Mesodermal cell (in vitro differentiated cells): ENCODE measurements around the gene FHIT. TPM values are rescaled to one million over a fixed set of nuclear protein-coding genes. Genes with fewer than 3 reads are reported as not detected.
A peak's percentile ranks its signal among the peaks of the same experiment; 100 is the strongest.

Experiments used
- H3K27ac ChIP-seq: 2 replicates; pipeline ENCODE4 v1.7.0; 2013; ENCODE audit warnings: mild to moderate bottlenecking, low read depth, low read length, moderate library complexity; ENCODE audit not compliant: severe bottlenecking
- H3K36me3 ChIP-seq: 2 replicates; pipeline ENCODE4 v1.7.1; 2013; ENCODE audit warnings: mild to moderate bottlenecking, low read length, moderate library complexity; ENCODE audit not compliant: control insufficient read depth, insufficient read depth
- H3K4me1 ChIP-seq: one replicate; pipeline ENCODE4 v1.7.1; 2013; ENCODE audit warnings: mild to moderate bottlenecking, low read length; ENCODE audit not compliant: insufficient read depth, control insufficient read depth, poor library complexity, severe bottlenecking
- H3K4me3 ChIP-seq: 2 replicates; pipeline ENCODE4 v1.7.0; 2013; ENCODE audit warnings: low read length, control low read depth, mild to moderate bottlenecking; ENCODE audit not compliant: insufficient read depth, poor library complexity, severe bottlenecking; ENCODE audit errors: extremely low read depth
- H3K9me3 ChIP-seq: 2 replicates; pipeline ENCODE4 v1.7.1; 2013; ENCODE audit warnings: mild to moderate bottlenecking, low read length, moderate library complexity; ENCODE audit not compliant: control insufficient read depth
- WGBS, 2 experiments: methylation state at CpG; one replicate each; pipeline ENCODE4 v1.1.5; 2013; ENCODE audit warnings: missing lambda C conversion rate in 2 of 2; ENCODE audit not compliant: insufficient coverage in 2 of 2; 5-methylcytosine and 5-hydroxymethylcytosine counted together
- polyA plus RNA-seq, 2 experiments: library from polyadenylated mRNA; stranded (reverse); fragments of 50-300 nt; gene quantifications; one replicate each; pipeline ENCODE4 v1.2.3, GENCODE V29; 2013

FHIT gene
- 2.6 TPM for polyA plus RNA-seq (2013, experiment 1 of 2)
- polyA plus RNA-seq (2013, experiment 2 of 2): 2.3 TPM

DNA sequence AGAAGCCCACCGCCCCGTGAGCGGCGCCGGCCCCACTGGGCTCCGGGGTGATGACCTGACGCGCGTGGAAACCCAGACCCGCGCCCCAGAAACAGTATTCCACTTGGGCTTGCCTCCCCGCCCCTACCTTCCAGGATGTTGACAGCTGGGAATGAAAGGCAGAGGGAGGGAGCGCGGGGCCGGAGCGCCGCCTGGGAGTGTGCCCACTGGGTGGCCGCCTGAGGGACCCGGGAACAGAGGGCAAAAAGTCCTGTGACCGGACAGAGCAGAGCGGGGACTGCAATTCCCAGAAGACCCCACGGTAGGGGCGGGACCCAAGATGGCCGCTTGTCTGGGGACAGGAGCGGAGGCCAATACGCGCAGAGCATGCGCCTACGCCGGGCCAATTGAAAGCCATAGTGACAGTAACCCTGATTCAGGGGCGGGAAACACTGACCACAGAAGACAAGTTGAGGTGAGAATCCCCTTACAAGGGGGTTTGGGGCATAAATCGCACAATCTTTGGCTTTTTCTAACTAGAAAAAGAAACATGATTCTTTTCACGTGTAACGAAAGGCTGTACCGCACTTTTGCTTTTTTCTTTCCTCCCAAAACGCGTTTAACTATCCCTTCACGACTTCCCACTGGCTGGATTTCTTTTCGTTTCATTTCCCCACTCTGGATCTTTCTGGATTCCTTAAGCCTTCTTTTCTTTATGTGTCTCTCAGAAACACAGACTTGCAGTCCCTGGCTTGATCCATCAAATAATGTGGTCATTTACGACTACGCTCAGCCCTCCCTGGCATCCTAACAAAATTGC is at the start of gene FHIT:
TSS of gene FHIT (minus strand) at position 279 of the 799 bp plus-strand sequence.
- Histone ChIP-seq H3K36me3 (no peaks in the 10 kb centered on the region), H3K27ac (no peak within 1 kb of the TSS), H3K9me3 (no peaks in the 10 kb centered on the region), H3K4me1 (no peaks in the 10 kb centered on the region), H3K4me3 (peak within 1 kb of the TSS; percentile 35)
- 28 to 39% methylated on average over 31 to 41 of the region's 41 CpGs for WGBS, 2 experiments

DNA sequence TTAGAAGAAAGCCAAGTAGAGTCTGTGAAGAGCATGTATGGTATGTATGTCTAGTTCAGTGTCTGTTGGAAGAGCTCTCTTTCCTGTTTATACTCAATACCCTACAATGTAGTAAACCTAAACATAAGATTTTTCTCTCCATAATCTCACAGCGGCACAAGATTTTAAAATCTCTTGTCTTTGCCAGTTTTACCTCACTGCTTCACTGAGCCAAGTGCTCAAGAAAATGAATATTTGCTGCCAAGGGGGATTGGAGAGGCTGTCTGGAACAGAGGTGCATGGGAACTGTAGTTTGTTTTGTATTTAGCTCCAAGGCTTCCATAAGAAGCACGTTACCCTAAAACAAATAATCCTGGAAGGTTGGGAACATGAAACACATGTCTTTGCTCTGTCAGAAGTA is 49.5 kb upstream of the FHIT start:
- Histone ChIP-seq H3K27ac (no peak overlapping the region), H3K36me3 (no peaks in the 10 kb centered on the region), H3K4me3 (no peak overlapping the region), H3K9me3 (no peaks in the 10 kb centered on the region), H3K4me1 (no peaks in the 10 kb centered on the region)
- 60% methylated on average over 1 of the region's 2 CpGs; no CpG with 5 or more reads in 1 of the 2 experiments for WGBS, 2 experiments

DNA sequence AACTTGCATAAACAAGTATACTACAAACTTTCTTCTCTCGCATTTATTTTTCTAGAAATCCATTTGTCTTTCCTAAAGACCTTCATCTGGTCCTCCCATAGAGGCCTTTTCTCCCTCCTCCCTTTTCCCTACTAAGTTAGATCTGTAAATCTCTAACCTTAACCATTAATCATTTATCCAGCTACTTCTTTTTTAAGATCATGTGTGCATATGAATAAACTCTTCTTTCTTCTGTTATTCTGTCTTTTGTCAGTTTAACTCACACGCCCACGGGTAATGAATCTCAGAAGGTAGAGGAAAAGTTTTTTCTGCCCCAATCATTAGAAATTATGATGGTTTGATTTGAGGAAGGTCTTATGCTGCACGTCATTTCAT is 48.7 kb upstream of the FHIT start:
- H3K4me1 ChIP-seq: no peaks in the 10 kb centered on the region
- 88 to 100% methylated on average over 1 of the region's 4 CpGs for WGBS, 2 experiments

DNA sequence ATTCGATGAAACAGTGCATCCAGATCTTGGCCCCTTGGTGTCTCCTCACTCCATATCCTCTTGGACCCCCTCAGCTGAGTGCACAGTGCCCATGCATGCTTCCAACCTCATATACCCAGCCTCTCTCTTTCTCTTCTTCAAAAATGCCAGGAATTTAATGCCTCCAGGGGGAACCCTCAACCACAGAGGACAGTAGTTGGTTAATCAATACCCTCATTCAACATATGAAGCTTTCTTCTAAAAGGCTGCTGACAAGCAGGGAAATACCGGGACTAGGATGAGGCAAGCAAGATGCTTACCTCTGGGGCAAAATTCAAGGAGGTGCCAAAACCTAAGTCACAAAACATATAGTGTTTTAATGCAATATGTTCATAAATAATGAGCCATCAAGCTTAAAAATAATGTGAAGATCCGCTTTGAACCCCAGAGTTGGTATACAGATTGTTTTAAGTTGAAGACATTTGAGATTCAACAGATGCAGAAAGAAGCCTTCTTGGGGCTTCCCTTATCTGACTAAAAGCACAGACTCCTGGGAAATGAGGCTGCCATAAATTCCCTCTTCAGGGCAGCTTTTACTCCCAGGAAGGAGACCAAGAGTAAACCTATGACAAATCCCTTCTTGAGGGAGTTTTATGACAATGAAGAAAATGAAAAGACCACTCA is 48.2 kb upstream of the FHIT start:
- 80 to 90% methylated on average over 1 of the region's 3 CpGs for WGBS, 2 experiments
- no peaks in the 10 kb centered on the region for H3K9me3 ChIP-seq
- H3K27ac ChIP-seq: no peak overlapping the region
- no peaks in the 10 kb centered on the region for H3K4me1 ChIP-seq
- H3K4me3 ChIP-seq: no peak overlapping the region
- no peaks in the 10 kb centered on the region for H3K36me3 ChIP-seq

More for the DNA sequence above, 48.7 kb upstream of the FHIT start:
- Histone ChIP-seq H3K9me3 (no peaks in the 10 kb centered on the region), H3K4me3 (no peak overlapping the region), H3K27ac (no peak overlapping the region), H3K36me3 (no peaks in the 10 kb centered on the region)

DNA sequence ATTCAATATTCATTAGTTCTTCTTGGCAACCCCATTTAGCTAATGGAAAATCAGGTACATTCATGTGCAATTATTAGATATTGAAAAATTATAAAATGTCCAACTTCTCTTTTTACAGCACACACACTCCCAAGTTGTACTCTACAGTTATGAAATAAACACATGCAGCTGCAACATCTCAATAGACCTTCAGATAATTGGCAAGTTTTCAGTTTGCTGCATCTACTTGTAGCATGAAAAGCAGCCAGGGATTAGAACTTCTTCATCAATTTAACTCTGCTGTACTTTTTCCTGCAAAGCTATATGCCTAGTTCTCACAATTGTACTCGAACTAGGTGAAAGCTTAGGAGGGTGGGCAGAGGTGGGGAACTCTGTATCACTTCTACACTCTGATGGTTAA is 46.6 kb upstream of the FHIT start:
- WGBS, 2 experiments: no CpG with 5 or more reads among the region's 1 CpG

DNA sequence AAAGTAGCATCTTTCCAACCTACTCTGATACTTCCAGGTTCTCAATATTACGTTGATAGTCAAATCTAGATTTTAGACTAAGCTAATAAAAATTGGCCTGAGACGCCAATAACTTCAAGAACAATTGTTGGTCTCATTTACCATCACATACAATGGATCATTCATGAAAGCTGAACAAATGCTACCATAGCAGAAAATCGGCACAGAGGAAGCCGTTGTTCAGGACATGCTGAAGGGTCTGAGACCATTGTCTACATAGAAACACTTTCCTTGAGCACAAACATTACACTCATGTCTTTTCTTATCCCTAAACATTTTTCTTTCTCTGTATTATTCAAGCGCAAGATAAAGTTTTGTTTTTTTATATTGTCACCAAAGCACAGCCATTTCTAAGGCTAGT is 37.2 kb upstream of the FHIT start:
- Histone ChIP-seq H3K4me1 (no peaks in the 10 kb centered on the region), H3K4me3 (no peak overlapping the region), H3K27ac (no peak overlapping the region), H3K9me3 (no peaks in the 10 kb centered on the region), H3K36me3 (no peaks in the 10 kb centered on the region)
- WGBS, 2 experiments: 87 to 92% methylated on average over 4 of the region's 5 CpGs

More for the DNA sequence above, 46.6 kb upstream of the FHIT start:
- H3K4me1 ChIP-seq: no peaks in the 10 kb centered on the region
- H3K4me3 ChIP-seq: no peak overlapping the region
- no peaks in the 10 kb centered on the region for H3K9me3 ChIP-seq
- H3K36me3 ChIP-seq: no peaks in the 10 kb centered on the region
- no peak overlapping the region for H3K27ac ChIP-seq

DNA sequence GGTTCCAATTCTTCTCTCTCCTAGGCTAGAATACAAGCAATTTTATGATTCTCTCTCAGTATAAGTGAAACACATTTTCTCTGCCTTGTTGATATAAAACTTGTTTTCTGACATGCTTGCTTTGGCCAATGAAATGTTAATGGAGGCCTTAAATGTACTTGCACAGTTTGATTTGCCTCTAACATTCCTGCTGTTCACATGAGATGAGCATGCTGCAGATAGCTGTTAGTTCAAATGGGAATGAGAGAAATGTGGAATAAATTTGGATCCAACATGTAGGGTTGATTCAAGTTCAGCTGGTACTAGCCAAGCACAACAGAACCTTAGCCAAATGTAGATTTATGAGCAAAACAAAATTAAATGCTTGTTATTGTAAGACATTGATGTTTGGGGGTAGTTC is 32.6 kb upstream of the FHIT start:
- Histone ChIP-seq H3K27ac (no peak overlapping the region), H3K9me3 (no peaks in the 10 kb centered on the region), H3K4me1 (no peaks in the 10 kb centered on the region), H3K4me3 (no peak overlapping the region), H3K36me3 (no peaks in the 10 kb centered on the region)

DNA sequence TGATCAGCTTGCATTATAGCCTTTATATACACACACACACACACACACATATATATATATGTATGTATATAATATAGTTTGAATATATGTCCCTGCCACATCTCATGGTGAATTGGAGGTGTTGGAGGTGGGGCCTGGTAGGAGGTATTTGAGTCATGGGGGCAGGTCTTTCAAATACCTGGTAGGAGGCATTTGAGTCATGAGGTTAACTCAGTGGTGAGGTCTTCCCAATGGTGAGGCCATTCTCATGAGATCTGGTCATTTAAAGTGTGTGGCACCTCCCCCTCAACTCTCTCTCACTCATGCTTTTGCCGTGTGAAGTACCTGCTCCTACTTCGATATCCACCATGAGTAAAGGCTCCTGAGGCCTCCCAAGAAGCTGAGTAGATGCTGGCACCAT is 27.5 kb upstream of the FHIT start:
- Histone ChIP-seq H3K4me1 (no peaks in the 10 kb centered on the region), H3K4me3 (no peak overlapping the region), H3K27ac (no peak overlapping the region), H3K9me3 (no peaks in the 10 kb centered on the region), H3K36me3 (no peaks in the 10 kb centered on the region)
- WGBS, 2 experiments: 58 to 91% methylated on average over 2 of the region's 2 CpGs

DNA sequence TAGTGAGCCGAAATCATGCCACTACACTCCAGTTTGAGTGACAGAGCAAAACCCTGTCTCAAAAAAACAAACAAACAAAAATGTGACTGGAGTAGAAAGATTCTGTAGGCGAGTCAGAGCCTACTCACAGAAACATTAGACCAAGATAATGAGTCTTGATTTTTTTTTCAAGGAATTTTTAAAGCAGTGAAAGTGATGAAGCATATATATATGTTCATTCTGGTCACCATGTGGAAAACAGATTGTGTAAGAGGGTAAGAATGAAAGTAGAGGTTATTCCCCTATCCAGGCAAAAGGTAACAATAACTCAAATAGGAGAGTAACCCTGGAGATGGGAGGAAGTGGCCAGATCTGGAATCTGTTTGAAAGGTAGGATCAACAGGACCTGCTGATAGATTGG is 26.2 kb upstream of the FHIT start:
- no peaks in the 10 kb centered on the region for H3K4me1 ChIP-seq
- H3K4me3 ChIP-seq: no peak overlapping the region
- H3K9me3 ChIP-seq: no peaks in the 10 kb centered on the region
- H3K36me3 ChIP-seq: no peaks in the 10 kb centered on the region
- no peak overlapping the region for H3K27ac ChIP-seq
- WGBS, 2 experiments: no CpG with 5 or more reads among the region's 2 CpGs

DNA sequence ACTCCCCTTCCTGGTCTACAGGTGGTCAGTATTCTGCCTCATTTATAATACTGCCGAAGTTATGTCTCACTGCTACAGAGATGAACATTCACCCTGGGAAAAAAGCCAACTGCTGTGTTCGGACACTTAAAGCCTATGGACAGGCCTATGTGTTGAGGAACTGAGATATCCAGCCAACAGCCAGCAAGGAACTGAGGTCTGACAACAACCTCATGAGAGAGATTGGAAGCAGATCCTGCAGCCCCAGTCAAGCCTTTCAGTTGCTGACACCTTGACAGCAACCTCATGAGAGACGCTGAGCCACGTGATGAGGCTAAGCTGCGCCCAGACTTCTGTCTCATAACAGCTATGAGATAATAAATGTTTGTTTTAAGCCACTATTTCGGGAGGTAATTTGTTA is 18.2 kb upstream of the FHIT start:
- 84 to 95% methylated on average over 2 to 4 of the region's 6 CpGs for WGBS, 2 experiments
- Histone ChIP-seq H3K27ac (no peak overlapping the region), H3K36me3 (no peaks in the 10 kb centered on the region), H3K4me3 (no peak overlapping the region), H3K9me3 (no peaks in the 10 kb centered on the region), H3K4me1 (no peaks in the 10 kb centered on the region)

DNA sequence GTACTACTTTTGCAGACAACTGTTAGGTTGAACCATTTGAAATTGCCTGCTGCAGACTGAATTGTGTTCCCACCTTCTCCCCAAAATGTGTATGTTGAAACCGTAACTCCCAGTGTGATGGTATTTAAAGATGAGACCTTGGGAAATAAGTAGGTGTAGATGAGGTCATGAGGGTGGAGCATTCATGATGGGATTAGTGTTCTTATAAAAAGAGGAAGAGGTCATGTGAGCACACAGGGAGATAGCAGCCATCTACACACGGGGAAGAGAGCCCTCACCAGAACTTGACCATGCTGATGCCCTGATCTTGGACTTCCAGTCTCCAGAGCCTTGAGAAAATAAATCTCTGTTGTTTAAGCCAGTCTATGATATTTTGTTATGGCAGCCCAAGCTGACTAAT is 17.4 kb upstream of the FHIT start:
- Histone ChIP-seq H3K4me1 (no peaks in the 10 kb centered on the region), H3K27ac (no peak overlapping the region), H3K9me3 (no peaks in the 10 kb centered on the region), H3K36me3 (no peaks in the 10 kb centered on the region), H3K4me3 (no peak overlapping the region)
- WGBS, 2 experiments: 80 to 87% methylated on average over 1 of the region's 2 CpGs
